ENCODE results near the gene SPTBN1.

DNA sequence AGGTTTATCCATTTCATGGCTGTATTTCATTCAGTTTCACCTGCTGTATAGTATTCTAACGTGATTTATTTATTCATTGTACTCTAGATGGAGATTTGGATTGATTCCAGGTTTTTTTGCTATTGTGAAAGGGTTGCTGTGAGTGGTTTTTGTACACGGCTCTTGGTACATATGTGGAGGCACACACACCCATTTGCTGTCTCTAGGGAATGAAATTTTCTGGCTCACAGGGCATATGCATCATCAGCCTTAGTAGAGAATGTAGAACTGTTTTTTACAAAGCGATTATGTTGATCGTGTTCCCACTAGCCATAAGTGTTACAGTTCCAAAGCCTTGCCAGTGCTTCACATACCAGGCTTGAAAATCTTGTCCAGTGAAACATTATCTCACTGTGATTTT, 5.1 kb downstream of the SPTBN1 start:
- TF ChIP-seq, protein P1, sequence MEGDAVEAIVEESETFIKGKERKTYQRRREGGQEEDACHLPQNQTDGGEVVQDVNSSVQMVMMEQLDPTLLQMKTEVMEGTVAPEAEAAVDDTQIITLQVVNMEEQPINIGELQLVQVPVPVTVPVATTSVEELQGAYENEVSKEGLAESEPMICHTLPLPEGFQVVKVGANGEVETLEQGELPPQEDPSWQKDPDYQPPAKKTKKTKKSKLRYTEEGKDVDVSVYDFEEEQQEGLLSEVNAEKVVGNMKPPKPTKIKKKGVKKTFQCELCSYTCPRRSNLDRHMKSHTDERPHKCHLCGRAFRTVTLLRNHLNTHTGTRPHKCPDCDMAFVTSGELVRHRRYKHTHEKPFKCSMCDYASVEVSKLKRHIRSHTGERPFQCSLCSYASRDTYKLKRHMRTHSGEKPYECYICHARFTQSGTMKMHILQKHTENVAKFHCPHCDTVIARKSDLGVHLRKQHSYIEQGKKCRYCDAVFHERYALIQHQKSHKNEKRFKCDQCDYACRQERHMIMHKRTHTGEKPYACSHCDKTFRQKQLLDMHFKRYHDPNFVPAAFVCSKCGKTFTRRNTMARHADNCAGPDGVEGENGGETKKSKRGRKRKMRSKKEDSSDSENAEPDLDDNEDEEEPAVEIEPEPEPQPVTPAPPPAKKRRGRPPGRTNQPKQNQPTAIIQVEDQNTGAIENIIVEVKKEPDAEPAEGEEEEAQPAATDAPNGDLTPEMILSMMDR (IDR thresholded peaks at IDR 0.05; ENCODE audit: poor library complexity) = no peak
- no peak for TF ChIP-seq EZH2 (IDR thresholded peaks at IDR 0.05; ENCODE audit: borderline replicate concordance)
- no peak for TF ChIP-seq EZH2phosphoT487 (IDR thresholded peaks at IDR 0.05; ENCODE audit: low read depth, severe bottlenecking, unreplicated experiment)
